GM21529 (cell line): ENCODE results near the gene MYH13.

Experiments
- ATAC-seq: cut with Tn5 transposase; IDR thresholded peaks from one replicate; pipeline ENCODE4 v1.9.1; 2021; ENCODE audit not compliant: unreplicated experiment

Gene MYH13

DNA sequence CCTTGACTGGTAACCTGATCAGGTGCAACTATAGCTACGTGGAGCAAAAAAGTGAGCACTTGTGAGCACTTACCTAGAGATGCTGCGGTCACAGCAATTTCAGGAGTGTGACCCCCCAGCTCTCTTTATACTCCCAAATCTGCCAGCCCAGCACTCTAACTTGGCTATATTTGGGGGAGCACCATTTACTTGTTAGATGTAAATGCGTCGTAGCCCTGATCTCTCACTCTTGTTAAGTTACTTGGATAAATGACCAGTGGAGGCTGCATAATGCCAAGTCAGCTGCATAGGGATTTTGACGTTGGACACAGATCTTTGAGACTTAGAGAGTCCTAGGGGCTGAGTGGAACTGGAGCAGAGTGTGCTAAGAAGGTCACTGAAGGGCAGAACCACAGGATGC is at the start of gene MYH13:
MYH13 (minus strand) TSS at position 101 of the 400 bp plus-strand sequence. CDS start 8,476 bp downstream, outside the sequence.
- no peak for ATAC-seq

DNA sequence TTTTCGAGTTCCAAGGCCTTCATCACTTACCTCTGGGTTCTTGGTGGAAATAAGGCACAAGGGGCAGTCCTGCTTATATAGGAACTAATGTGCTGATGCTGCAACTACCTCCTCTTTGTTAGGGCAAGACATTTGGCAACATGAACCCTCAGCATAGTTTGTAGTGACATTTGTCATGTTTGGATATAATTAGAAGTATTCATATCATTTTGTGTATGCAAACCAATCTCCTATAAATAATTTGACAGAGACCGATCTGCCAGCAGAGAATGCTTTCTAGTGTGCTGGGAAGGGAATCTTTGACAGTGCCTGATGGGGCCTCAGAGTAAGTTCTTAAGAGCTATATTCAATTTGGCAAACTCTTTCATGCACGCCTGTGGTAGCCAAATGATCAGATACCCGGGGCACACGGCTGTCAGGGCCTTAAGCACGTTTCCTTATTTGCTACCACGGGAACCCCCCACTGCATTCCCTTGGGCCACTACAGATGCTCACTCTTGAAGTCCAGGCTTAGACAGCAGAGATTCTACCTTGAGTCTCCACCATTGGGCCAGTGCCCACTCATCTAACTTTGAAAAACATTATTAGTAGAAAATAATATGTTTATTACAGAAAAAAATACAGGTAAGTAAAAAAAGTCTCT is 49.2 kb upstream of the MYH13 start, which contains the start of gene MYH8:
MYH8 (minus strand) TSS at position 51 of the 643 bp plus-strand sequence. CDS start 1,723 bp downstream, outside the sequence.
- no peak for ATAC-seq

DNA sequence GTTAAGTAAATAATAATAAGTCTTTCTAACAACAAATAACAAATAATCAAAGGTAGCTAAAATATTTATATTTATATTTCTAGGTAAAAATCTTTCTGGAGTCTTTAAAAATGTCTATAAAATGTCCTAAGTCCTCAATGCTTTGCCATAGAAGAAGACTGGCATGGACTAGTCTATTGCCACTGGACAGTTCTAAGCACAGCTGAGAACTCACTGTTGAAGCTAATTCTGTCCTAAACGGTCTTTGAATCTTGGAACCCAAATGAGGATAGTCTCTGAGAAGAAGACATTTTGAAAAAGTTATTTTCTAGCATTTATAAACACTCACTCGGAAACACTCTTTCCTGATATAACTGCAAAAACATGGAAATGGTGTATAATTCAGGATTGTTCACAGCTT is 48.4 kb upstream of the MYH13 start:
- ATAC-seq = no peak

DNA sequence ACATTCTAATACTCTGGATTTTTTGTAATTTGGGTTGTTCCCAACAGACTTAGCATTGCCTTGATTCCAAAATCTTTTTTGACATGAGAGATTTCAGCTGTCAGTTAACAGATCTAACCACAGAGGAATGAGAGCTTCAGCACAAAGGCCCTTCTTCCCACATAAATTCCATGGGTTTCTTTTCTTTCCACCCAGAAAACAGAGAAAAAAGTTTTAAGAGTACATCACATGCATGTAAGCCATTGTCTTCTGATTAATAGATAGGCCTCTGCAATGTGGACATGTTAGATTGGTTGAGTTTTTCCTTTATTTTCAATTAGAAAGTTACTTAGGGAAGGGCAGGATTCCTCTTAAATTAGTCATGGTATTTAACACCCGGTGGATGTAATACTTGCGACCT is 48.0 kb upstream of the MYH13 start:
- no peak for ATAC-seq

DNA sequence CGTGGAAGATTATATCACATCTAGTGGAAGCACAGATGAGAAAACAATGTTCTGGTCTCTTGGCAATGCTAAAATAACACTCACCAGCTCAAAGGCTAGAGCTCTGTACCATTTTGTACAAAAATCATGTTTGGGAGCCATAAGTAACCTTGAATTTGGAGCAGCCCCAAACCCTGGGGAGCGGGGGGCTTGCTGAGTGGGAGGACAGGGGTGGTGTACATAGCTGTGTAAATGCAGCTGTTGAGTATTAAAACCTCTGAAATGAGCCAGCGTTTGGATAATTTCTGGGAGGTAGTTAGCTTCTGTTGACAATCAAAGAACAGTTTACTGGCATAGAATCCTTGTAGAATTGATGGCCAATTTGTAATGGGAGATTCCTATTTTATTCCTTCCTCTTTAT is 44.6 kb upstream of the MYH13 start:
- no peak for ATAC-seq

DNA sequence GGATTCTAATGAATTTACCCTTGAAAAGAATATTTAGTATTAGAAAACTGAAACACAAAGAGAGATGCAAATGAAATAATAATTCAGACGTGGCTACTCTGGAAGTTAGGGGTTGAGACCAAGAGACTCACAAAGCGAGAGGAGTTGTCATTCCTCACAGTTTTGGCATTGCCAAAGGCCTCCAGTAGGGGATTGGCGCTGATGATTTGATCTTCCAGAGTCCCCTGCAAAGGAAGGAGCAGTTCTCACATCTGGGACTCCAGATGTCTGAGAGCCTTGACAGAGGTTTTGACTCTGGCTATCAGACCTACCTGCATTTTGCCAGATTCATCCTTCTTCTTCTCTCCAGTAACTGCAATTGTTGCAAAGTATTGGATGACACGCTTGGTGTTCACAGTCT is 42.4 kb upstream of the MYH13 start:
- ATAC-seq = no peak

DNA sequence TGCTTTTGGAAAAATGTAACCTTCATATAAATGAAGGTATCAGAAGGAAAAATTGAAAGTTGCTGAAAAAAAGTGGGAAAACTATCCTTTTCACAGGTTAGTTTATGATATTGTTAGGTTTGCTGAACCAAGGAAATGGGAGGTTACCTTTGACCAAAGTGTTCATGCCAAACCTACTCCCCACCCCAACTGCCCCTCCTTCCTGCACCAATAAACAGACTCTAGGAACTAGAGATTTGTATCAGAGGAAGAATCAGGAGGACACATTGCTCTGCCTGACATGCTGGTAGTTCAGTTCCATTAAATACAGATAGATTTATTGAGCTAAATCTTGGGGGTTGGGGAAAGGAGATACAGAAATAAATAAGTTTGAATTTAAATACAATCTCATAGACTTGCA is 30.8 kb upstream of the MYH13 start:
- ATAC-seq = no peak

DNA sequence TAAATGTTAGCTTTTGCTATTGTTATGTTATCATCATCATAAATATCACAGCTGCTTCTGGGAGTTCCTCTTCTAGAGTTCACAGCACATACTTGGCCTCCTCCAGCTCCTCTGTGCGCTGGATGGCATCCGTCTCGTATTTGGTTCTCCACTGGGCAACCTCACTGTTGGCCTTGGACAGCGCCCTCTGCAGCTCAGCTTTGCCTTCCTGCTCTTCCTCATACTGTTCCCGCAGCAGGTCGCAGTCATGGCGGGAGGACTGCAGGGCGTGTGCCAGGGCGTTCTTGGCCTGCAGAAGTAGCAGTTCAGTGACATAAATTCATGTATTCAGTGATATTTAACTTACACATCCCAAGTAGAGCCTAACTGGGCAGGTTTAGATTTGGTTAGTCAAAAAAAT is 25.5 kb upstream of the MYH13 start:
- no peak for ATAC-seq

DNA sequence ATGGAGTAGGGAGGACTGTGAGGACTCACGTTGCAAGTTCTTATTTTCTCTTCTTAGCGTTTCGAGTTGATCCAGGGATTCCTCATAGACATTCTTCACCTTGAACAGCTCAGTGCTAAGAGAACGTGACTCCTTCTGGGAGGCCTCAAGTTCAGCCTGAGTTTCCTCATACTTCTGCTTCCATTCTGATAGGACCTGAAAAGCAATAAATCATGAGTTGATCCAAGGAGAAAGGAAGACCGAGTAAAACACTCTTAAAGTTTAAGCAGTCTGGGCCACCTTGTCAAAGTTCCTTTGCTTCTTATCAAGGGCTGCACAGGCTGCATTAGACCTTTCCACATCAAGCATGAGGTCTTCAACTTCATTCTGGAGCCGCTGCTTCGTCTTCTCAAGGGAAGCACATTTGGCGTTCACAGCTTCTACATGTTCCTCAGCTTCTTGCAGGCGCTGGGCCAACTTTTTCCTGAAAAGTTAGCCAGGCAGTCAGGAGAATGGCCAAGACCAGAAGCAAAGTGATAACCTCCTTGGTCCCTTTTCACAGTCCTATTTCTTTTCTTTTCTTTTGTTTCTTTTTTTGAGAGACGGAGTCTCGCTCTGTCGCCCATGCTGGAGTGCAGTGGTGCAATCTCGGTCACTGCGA is 23.8 kb upstream of the MYH13 start:
- no peak for ATAC-seq

DNA sequence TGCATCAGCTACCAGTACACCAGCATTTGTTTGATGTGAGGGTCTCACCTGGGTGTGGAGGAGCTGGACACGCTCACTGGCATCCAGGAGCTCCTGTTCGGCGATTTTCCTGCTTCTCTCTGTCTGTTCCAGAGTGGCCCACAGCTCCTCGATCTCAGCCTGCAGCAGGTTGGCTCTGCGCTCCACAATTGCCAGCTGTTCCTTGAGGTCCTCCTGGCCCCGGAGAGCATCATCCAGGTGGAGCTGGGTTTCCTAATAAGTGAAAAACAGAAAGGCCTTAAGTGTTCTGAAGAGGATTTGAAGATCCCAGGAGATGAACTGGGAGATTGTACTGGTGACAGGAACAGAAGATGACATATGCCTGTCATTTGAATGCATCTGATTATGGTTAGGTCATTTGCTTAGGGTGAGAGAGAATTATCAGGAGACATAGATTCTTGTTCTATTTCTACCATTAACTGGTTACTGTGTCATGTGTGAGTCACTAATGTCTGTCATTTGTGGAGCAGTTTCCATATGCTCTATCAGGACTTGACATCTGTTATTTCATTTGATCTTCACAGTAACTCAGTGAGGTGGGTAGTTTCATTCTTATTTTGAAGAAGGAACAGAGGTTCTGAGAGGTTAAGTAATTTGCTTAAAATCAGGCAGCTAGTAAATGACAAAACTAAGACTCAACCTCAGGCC is 21.5 kb upstream of the MYH13 start:
- no peak for ATAC-seq

DNA sequence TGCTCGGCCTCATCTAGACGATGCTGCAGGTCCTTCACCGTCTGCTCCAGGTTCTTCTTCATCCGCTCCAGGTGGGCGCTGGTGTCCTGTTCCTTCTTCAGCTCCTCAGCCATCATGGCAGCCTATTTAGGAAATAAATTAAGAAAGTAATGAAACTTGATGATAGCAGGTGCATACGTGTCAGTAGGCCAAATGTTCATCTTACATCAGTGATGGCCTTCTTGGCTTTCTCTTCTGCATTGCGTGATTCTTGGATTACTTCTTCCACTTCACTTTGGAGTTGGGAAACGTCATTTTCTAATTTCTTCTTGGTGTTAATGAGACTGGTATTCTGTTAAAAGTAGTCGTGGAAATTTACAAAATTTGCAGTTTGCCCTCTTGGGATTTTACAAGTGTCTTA is 20.1 kb upstream of the MYH13 start:
- ATAC-seq = no peak

DNA sequence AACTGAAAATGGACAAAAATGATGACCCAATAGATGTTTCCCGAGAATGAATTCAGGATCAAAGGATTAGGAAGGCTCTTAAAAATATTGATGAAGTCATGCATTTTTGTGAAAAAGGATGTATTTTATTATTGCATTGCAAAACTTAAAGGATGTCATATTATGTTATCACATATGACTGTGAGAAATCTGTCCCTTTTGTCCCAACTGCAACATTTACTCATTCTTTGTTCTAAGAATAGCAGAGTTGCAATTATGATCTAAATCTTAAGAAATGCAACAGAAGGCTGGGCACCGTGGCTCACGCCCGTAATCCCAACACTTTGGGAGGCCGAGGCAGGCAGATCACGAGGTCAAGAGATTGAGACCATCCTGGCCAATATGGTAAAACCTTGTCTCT is 13.1 kb upstream of the MYH13 start:
- ATAC-seq = no peak

DNA sequence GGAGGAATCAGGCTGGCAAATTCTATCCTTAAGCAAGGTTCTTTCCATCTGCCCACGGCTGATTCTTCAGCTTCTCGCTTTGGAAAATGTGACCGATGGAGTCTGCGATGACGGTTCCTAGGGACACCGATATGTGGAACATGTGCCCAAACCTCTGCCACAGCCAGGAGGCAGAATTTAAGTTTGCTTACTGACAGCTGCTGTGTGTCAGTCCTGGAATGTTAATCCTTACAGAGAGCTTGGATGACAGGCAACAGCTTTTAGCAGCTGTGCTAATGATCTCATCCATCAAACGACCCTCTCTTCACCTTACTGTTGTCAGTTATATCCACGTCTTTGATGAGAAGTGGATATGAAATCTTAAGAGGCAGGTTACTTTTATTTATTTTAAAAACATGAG is 11.4 kb upstream of the MYH13 start:
- no peak for ATAC-seq

DNA sequence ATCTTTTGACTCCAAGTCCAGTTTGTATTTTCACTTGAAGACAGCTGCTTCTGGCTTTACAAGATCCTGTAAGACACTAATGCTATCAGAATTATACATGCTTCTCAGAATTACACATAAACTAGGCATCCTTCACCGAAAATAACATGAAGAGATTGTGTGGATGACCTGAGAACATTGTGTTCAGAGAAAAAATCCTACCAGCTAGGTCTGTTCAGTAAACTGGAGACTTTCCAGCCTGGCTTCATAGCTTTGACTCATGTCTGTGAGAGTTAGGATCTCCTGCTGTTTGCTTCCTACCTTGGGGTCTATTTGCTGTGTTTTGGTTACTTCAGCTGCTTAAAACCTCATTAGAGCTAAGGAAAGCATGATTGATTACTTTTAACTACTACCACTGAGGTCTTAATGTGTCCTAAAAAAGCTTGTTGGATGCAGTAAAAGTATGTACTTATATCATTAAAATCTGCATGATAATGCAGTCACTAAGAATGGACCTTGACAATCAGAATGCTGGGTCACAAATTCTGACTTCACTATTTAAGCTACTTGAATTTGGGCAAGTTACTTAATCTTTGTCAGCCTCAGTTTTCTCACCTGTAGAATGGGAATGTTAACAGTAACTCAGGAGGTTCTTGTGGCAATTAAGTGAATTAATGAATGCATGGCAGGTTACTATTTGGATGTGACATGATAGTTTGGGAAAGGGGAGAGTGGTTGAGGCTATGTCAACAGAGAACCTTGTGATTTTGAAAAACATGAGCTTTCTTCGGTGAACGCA is 8.0 kb upstream of the MYH13 start:
- no peak for ATAC-seq

DNA sequence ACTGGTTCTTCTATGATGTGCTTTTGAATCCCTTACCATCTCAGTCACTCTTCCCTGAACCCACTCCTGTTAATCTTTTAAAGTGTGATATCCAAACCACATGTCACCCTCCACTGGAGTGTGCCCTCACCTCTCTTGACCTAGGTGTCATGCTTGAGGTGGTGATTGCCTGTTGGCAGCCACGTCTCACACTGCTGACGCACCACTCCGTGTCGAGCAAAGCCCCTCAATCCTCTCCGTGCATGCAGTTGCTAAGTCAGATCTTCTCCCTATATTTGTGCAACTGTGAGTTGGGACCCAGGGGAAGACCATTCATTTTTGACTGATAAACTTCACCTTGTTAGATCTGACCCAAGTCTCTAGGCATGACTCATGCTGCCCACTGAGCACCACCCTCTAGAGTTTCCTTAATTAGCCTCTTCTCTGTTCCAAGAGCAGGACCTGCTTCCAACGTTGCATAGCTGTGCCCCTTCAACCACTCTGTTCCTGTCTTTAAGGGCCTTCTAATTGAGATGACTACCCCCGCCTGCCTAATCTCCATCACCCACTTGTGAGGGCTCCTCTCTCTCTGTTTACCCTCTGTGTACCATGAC is 2.7 kb downstream of the MYH13 start:
- no peak for ATAC-seq

DNA sequence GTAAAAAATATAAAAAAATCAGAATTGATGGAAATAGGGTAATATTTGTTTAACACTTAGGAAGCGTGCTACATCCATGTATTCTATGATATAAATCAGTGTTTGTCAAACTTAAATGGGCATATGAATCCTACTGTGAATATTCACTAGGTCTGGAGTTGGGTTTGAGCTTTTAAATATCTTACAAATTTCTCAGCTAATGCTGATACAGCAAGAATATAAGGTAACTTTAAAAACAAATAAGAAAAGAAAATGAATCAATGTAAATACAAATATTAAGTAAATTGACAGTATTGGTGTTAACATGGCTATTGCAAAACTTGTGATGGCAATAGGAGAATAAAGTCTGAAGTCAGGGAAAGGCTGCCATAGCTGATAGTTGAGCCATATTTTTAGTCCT is 3.6 kb downstream of the MYH13 start:
- ATAC-seq = no peak

DNA sequence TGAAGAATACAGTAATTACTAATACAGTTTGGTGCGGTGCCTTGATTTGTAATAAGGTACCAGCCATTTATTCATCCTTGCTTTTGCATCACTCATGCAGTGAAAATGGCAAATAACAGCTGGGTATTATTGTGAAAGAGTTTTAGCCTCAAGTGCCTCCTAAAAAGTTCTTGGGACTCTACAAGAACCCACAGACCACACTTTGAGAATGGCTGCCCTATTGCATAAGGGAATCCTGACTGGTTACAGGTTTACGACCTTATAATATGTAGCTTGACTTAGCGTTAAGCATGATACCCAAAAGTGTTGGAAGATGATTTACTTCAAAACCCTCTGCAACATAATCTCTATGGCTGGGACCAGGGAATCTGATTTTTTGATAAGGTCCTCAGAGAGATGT is 4.2 kb downstream of the MYH13 start:
- ATAC-seq = no peak

DNA sequence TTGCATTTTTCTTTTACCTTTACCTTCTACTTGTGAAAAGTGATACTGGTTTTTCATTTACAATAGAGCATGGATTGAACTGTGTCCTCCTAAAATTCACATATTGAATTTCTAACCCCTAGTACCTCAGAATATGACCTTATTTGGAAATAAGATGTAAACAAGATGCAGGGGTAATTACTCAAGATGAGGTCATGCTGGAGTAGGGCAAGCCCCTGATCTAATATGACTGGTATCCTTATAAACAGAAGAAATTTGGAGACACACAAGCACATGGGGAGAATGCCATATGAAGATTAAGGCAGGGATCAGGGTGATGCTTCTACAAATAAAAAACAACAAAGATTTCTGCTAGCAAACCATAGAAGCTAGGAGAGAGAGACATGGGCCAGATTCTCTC is 12.2 kb downstream of the MYH13 start:
- no peak for ATAC-seq

DNA sequence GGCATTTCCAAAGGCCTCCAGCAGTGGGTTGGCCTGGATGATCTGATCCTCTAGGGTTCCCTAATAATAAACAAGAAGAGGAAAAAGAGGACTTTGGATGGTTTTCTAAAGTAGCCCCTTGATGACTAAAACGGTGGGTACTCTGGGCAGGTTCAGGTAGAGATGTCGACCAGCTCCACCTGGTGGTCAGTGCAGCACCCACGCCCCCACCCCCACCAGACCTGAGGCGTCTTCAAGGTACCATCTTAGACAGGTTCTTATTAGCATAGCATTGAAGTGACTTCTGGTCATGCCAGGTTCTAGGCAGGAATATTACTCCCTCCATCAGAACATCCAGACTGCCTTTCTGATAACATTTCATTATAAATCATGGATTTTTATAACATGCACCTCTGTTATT is 15.0 kb downstream of the MYH13 start:
- no peak for ATAC-seq

DNA sequence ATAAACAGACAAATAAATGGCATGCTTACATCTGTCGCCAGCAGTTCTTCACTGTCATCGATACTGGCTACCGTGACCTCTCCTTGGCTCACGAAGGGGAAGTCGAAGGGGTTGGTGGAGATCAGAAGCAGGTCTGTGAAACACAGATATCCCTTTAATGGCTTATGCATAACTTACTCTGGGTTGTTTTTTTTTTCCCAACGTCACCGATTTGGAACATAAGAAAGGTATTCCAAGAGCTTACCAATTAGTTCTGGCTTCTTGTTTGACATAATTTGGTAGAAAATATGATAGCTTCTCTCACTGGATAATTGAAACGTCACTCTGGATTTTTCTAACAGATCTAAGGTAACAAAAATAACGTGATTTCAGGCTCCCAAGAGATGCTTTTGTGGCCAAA is 18.2 kb downstream of the MYH13 start:
- ATAC-seq = no peak

DNA sequence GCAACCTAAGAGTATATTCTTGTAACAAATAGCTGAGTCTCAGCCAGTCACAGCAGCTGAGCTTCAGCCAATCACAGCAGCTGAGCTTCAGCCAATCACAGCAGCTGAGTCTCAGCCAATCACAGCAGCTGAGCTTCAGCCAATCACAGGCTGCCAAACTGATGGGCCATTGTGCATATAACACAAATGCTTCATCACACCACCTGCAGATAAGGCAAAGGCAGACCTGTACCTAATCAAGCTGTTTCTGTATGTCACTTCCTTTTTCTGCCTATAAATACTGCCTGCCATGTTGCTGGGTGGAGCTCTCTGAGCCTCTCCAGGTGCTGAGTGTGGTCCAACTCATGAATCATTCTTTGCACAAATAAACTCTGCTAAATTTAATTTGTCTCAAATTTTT is 19.9 kb downstream of the MYH13 start:
- ATAC-seq = no peak
